Endothelial cell of umbilical vein (primary cell): ENCODE results near the gene LACTBL1. TPM values are rescaled to one million over a fixed set of nuclear protein-coding genes. Genes with fewer than 3 reads are reported as not detected.
"Not testable (repeated sequence)": the region's sequence is repeated elsewhere in the genome, so short reads cannot be mapped to it uniquely, and the experiment has no call there.

Experiments
- BruUV-seq: library from RNA; stranded (reverse); fragments of 400-500 nt; replicated peaks from 2 replicates; lab custom pipeline; 2021; lab: Mats Ljungman, UMichigan
- CTCF ChIA-PET: fragments of 300-600, 350-600 bp; sonication (Branson Sonifier 250); formaldehyde crosslinking; loops from one replicate; lab custom pipeline; 2021; ENCODE audit warnings: antibody characterized with exemption, inconsistent platforms; lab: Charles Lee
- POLR2A ChIA-PET: fragments of 300-600, 350-600 bp; sonication (Branson Sonifier 250); formaldehyde crosslinking; loops from one replicate; lab custom pipeline; 2021; ENCODE audit warnings: antibody characterized with exemption, inconsistent platforms; lab: Charles Lee
- DNase-seq: peaks from one replicate; pipeline ENCODE4 v3.0.0-alpha.2; 2011; ENCODE audit warnings: low read depth, low spot score
- FAIRE-seq: peaks from 2 replicates; lab custom pipeline; 2011; peaks lifted over from hg19 to GRCh38; lab: Jason Lieb, UNC
- H2AFZ ChIP-seq: 2 replicates; pipeline ENCODE4 v1.6.0; 2012; ENCODE audit warnings: low read depth, low read length, control low read depth, inconsistent platforms
- H3K27ac ChIP-seq: 2 replicates; pipeline ENCODE4 v1.5.1; 2011; ENCODE audit warnings: low read depth, mild to moderate bottlenecking, control low read depth, low read length, moderate library complexity; ENCODE audit not compliant: insufficient read depth
- H3K27me3 ChIP-seq, 2 experiments: 2 replicates each; pipeline versions ENCODE4 v1.6.0 to v1.6.1; 2011; ENCODE audit warnings: low read length in 2 of 2, mixed read lengths in 1 of 2; ENCODE audit not compliant: control insufficient read depth in 2 of 2, insufficient read depth in 2 of 2
- H3K36me3 ChIP-seq, 2 experiments: 2 replicates in 1 of 2; 3 replicates in 1 of 2; pipeline ENCODE4 v1.5.1; 2011; ENCODE audit warnings: low read length in 2 of 2, mild to moderate bottlenecking in 1 of 2, moderate library complexity in 1 of 2; ENCODE audit not compliant: control insufficient read depth in 2 of 2, insufficient read depth in 2 of 2; ENCODE audit errors: extremely low read depth in 1 of 2
- H3K4me1 ChIP-seq: 3 replicates; pipeline ENCODE4 v1.5.1; 2011; ENCODE audit warnings: mild to moderate bottlenecking, low read length; ENCODE audit not compliant: control insufficient read depth, insufficient read depth; ENCODE audit errors: extremely low read depth
- H3K4me2 ChIP-seq: 2 replicates; pipeline ENCODE4 v1.6.1; 2011; ENCODE audit warnings: low read length, control low read depth, mixed read lengths; ENCODE audit not compliant: insufficient read depth
- H3K4me3 ChIP-seq, 3 experiments: fragments of 200-600 bp in 1 of 3; sonication (generic), shearing (Covaris generic) in 1 of 3; replicated peaks in 1 of 3; 2 replicates each; pipeline ENCODE4 v1.5.1; 2011 to 2016; ENCODE audit warnings: control low read depth in 3 of 3, low read length in 3 of 3, mild to moderate bottlenecking in 2 of 3, inconsistent platforms in 1 of 3, low read depth in 1 of 3, moderate library complexity in 1 of 3; ENCODE audit not compliant: insufficient read depth in 1 of 3
- H3K79me2 ChIP-seq: 2 replicates; pipeline ENCODE4 v1.6.0; 2012; ENCODE audit warnings: low read length, inconsistent platforms; ENCODE audit not compliant: control insufficient read depth, insufficient read depth
- H3K9ac ChIP-seq: replicated peaks from 2 replicates; pipeline ENCODE3; 2011; ENCODE audit warnings: low read length, control low read depth; ENCODE audit not compliant: insufficient read depth; ENCODE audit errors: extremely low read depth
- H3K9me1 ChIP-seq: replicated peaks from 3 replicates; pipeline ENCODE4 v1.6.0; 2011; ENCODE audit warnings: mild to moderate bottlenecking, low read length; ENCODE audit not compliant: control insufficient read depth, insufficient read depth; ENCODE audit errors: extremely low read depth
- H3K9me3 ChIP-seq: replicated peaks from 2 replicates; pipeline ENCODE4 v1.5.1; 2012; ENCODE audit warnings: low read length, inconsistent platforms; ENCODE audit not compliant: control insufficient read depth, insufficient read depth
- H4K20me1 ChIP-seq: replicated peaks from 2 replicates; pipeline ENCODE3; 2011; ENCODE audit warnings: mild to moderate bottlenecking, low read length; ENCODE audit not compliant: control insufficient read depth, insufficient read depth; ENCODE audit errors: extremely low read depth
- CTCF ChIP-seq, 2 donors: IDR thresholded peaks; 1 replicate in 1 of 2; 2 replicates in 1 of 2; pipeline ENCODE4 v1.5.1; 2011; ENCODE audit warnings: low read length in 2 of 2, mild to moderate bottlenecking in 2 of 2, moderate library complexity in 2 of 2, control low read depth in 1 of 2, inconsistent platforms in 1 of 2, low read depth in 1 of 2; ENCODE audit not compliant: insufficient read depth in 1 of 2; ENCODE audit errors: extremely low read depth in 1 of 2
- EZH2 ChIP-seq: IDR thresholded peaks from 2 replicates; pipeline ENCODE4 v1.6.1; 2012; ENCODE audit warnings: borderline replicate concordance, low read depth, mild to moderate bottlenecking, moderate library complexity, low read length, inconsistent platforms; ENCODE audit not compliant: severe bottlenecking
- FOS ChIP-seq: IDR thresholded peaks from 2 replicates; pipeline ENCODE4 v1.6.1; 2011; ENCODE audit warnings: mild to moderate bottlenecking, low read length, moderate library complexity, borderline replicate concordance; ENCODE audit not compliant: insufficient read depth
- GATA2 ChIP-seq: IDR thresholded peaks from 2 replicates; pipeline ENCODE4 v1.7.0; 2011; ENCODE audit warnings: low read depth, mild to moderate bottlenecking, moderate library complexity, mixed read lengths, low read length; ENCODE audit not compliant: insufficient read length, insufficient read depth
- JUN ChIP-seq: IDR thresholded peaks from 2 replicates; pipeline ENCODE4 v1.6.1; 2011; ENCODE audit warnings: borderline replicate concordance, low read depth; ENCODE audit not compliant: insufficient read length, insufficient read depth
- MAX ChIP-seq: IDR thresholded peaks from 2 replicates; pipeline ENCODE4 v1.6.1; 2011; ENCODE audit not compliant: insufficient read depth, insufficient read length
- MYC ChIP-seq: IDR thresholded peaks from one replicate; pipeline ENCODE4 v1.6.1; 2011; ENCODE audit warnings: mild to moderate bottlenecking, low read depth, low read length
- POLR2A ChIP-seq: IDR thresholded peaks from 2 replicates; pipeline ENCODE4 v1.6.1; 2012; ENCODE audit warnings: low read depth, mild to moderate bottlenecking, control low read depth, low read length
- POLR2AphosphoS5 ChIP-seq: IDR thresholded peaks from 2 replicates; pipeline ENCODE4 v1.6.1; 2012; ENCODE audit warnings: low read depth, mild to moderate bottlenecking, control low read depth, low read length, moderate library complexity; ENCODE audit not compliant: insufficient read depth
- dilution Hi-C: fragments of 300-500 bp; cut with MboI; formaldehyde crosslinking; loops from one replicate; pipeline ENCODE4 v1.15.0; 2019; ENCODE audit warnings: low sequenced_read_pairs; ENCODE audit not compliant: extremely low pct_ligation_motif_present
- intact Hi-C: fragments of 100-400 bp; cut with micrococcal nuclease; formaldehyde crosslinking; loops from one replicate; pipeline ENCODE4 v1.10.0; 2022
- polyA plus RNA-seq, 4 experiments: library from polyadenylated mRNA; depleted of rRNA in 3 of 4; stranded (reverse) in 3 of 4; unstranded in 1 of 4; fragments of >200 nt; gene quantifications; 2 replicates each; pipeline versions ENCODE4 v1.2.1 to v1.2.3, GENCODE V29; 2011 to 2012; ENCODE audit warnings: missing spikeins in 1 of 4
- total RNA-seq: library from RNA; stranded (reverse); gene quantifications from 2 replicates; pipeline ENCODE4 v1.2.3, GENCODE V29; 2021

The LACTBL1 gene
- total and polyA plus RNA-seq, 2 donors (not counting 3 experiments of a cell fraction or from before 2014, with no cell fraction given) = not detected

DNA sequence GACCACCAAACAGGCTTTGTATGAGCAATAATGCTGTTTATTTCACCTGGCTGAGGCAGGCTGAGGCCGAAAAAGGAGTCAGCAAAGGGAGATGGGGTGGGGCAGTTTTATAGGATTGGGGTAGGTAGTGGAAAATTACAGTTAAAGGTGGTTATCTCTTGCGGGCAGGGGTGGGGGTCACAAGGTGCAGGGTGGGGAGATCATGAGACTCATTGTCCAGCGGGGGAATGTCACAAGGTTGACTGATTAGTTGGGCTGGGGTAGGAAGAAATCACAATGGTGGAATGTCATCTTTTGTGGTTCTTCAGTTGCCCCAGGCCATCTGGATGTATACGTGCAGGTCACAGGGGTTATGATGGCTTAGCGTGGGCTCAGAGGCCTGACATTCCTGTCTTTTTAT is 24.9 kb upstream of the LACTBL1 start:
- H4K20me1 ChIP-seq, DNase-seq, CTCF ChIA-PET, H3K4me3 ChIP-seq, H3K36me3 ChIP-seq, H3K27ac ChIP-seq, H3K9me1 ChIP-seq, H3K4me1 ChIP-seq, H3K9me3 ChIP-seq, H3K9ac ChIP-seq, POLR2A ChIA-PET, H3K79me2 ChIP-seq, dilution Hi-C loops, H3K4me2 ChIP-seq, intact Hi-C loops, H2AFZ ChIP-seq, H3K27me3 ChIP-seq, FAIRE-seq, BruUV-seq: not testable (repeated sequence)

DNA sequence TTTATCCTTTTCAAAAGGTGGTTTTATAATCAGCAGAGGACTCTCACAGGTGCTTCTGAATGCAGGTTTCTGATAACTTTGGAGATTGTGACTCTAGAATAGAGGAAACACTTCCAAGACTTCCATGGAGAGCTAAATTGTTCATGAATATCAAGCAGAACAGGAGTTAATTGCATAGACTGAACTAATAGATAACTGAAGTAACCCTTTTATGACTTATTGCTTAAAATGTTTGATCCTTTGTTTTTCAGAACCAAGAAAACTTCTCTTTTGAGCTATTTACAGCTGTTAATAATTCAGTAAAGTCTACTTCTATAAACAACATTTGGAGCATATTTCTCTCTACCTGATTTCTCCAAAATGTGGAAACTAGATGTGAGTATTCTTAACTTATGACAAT is 23.1 kb upstream of the LACTBL1 start:
- FAIRE-seq = no peak
- Histone ChIP-seq H3K36me3 (no peaks in the 10 kb centered on the region), H3K4me1 (no peaks in the 10 kb centered on the region), H3K9me3 (no peaks in the 10 kb centered on the region), H2AFZ (no peak overlapping the region), H3K4me2 (no peak overlapping the region), H4K20me1 (no peaks in the 10 kb centered on the region), H3K4me3 (no peak overlapping the region), H3K9me1 (no peaks in the 10 kb centered on the region), H3K79me2 (no peaks in the 10 kb centered on the region), H3K27me3 (peaks cover 0 to 5% of the 10 kb centered on the region in 2 experiments), H3K9ac (no peak overlapping the region), H3K27ac (no peak overlapping the region)
- dilution Hi-C loops (no loop called here), intact Hi-C loops (no loop called here)
- no peak for TF ChIP-seq EZH2
- no peak for TF ChIP-seq POLR2AphosphoS5
- TF ChIP-seq JUN = no peak
- no peak for TF ChIP-seq MYC
- TF ChIP-seq FOS = no peak
- TF ChIP-seq POLR2A = no peak
- TF ChIP-seq MAX = no peak
- no peak for TF ChIP-seq CTCF (IDR thresholded peaks at IDR 0.05; ENCODE audit: extremely low read depth in 1 of 2, insufficient read depth in 1 of 2, low read depth in 1 of 2, low read length in 2 of 2)
- no peak for TF ChIP-seq GATA2
- ChIA-PET POLR2A (interaction anchor here (0.7 kb wide), 1 partner anchor 218 kb away, joined by 4 read pairs; no protein-coding TSS in a partner anchor), CTCF (no interaction called here)
- no peak for DNase-seq
- no TSS peak for BruUV-seq

- H3K9ac ChIP-seq, H3K79me2 ChIP-seq, dilution Hi-C loops, H3K9me3 ChIP-seq, H3K36me3 ChIP-seq, FAIRE-seq, H2AFZ ChIP-seq, H3K27me3 ChIP-seq, BruUV-seq, H3K4me2 ChIP-seq, H3K27ac ChIP-seq, POLR2A ChIA-PET, H4K20me1 ChIP-seq, intact Hi-C loops, H3K9me1 ChIP-seq, H3K4me1 ChIP-seq, H3K4me3 ChIP-seq, DNase-seq: not testable (repeated sequence)
- CTCF ChIA-PET = interaction anchor here (0.7 kb wide), 1 partner anchor 20 kb away, joined by 3 read pairs; no protein-coding TSS in a partner anchor
Measured at GRCh38 chr1:22993220-22993795, 20.6 kb upstream of the LACTBL1 start.
